IPS-NIHi7 (cell line): ENCODE data around the gene SLIT3.

Source experiments
- DNase-seq: peaks from one replicate; pipeline ENCODE4 v3.0.0; 2012; ENCODE audit warnings: mixed read lengths; ENCODE audit errors: extremely low spot score

Gene SLIT3

DNA sequence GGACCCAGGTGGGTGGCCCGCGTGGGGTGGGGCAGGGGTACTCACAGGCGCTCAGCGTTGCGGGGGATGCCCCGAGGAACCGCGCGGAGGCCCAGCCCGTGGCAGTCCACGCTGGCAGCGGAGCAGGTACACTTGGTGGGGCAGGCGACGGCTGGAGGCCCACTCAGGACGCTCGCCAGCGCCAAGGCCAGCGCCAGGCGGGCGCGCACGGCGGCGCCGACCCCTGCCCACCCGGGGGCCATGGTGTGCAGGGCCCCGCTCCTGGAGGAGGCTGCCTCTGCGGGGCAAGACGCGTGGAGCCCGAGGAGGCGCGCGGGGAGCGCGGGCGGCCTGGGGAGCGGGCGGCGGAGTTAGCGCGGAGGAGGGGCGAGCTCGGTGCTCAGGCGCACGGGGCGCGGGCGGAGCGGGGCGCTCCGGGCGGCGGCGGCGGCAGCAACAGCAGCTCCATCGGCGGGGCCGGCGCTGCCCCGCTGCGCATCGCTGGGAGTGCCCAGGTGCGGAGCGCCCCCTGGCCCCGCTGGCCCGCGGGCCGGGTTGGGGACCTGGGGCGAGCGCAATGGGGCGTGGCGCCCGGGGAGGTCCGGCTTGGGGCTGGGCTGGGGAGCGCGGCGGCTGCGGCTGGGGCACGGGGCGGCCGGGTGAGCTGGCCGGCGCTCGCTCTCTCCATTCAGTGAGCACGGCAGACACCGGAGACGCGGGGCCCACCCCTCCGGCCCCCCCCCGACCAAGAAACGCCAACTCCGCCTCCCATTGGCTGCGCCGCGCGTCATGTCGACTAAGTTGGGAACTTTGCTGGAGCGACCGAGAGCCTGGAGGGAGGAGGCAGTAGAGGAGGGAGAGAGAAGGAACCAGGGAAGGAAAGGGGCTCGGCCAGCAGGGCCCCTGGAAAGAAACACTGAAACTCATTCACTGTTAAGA lies at the start of gene SLIT3:
SLIT3 (minus strand) TSS at position 672 of the 918 bp plus-strand sequence; CDS start at position 242, 430 bp downstream.
- DNase-seq = peak; percentile 93

DNA sequence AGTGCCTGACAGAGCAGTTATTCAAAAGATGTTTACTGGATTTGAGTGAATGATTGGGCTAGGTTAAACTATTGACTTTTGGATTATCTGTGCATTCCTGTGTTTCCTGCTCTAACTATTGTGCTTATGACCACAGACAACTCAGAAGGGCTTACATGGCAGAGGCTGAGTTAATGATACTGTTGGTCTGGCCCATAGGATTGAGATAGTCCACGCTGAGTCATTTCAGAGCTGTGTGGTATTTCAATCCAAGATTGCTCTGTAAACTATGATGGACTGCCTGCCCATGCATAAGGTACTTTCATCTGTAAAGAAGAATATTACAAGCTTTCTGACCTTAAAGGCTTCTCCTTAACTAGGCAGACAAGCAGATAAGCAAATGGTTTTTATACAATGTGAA lies 49.1 kb upstream of the SLIT3 start:
- DNase-seq = no peak

DNA sequence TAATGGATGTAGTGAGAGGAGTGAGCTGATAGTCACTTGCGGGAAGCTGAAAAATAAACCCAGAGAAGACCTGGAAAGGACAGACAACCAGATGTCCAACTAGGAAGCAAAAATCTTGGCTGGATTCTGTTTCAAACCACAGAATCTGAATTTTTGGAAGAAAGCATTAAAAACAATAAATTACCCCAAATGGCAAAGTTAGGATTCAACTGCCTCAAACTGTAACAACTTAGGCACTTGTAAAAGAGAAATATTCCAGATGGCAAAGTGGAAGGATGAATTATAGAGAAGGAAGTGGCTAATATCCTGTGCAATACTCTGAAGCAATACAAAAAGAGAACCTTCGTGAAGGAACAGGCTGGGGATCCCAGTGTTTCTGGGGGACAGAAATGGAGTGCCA lies 46.8 kb upstream of the SLIT3 start:
- DNase-seq = no peak

DNA sequence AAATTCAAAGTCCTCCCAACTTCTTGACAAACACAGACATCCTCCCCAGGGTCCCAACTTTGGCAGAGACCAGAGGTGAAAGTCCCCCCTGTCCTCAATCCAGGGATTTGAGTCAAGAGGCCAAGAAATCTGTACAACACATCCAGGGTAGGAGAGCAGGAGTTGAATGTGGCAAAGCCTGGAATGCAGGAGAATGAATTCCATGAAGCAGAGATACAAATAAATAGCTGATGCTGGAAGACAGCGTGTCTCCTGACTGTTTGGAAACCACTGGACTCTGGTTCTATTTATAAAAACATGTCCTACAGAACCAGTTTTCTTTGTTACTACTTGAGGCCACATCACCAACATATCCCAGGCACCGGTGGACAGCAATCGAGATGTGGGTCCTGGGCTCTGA lies 43.7 kb upstream of the SLIT3 start:
- no peak for DNase-seq

DNA sequence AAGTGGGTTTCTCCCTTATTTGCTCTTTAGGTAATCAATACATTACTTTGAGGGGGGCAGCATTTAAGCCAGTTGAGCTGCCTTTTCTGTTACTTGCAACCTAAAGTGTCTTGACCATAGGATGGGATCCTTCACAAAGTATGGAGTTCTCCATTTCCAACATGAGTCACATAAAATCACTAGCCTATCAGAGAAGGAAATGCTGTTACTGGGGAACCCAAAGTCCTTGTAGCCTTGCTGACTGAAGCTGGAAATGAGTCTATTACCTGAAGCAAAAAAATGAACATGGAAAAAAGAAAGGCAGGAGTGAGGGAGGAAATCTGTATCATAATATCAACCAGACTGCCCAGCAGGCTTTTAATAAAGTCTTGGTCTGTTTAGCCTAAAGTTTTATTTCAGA lies 42.8 kb upstream of the SLIT3 start:
- DNase-seq = no peak

DNA sequence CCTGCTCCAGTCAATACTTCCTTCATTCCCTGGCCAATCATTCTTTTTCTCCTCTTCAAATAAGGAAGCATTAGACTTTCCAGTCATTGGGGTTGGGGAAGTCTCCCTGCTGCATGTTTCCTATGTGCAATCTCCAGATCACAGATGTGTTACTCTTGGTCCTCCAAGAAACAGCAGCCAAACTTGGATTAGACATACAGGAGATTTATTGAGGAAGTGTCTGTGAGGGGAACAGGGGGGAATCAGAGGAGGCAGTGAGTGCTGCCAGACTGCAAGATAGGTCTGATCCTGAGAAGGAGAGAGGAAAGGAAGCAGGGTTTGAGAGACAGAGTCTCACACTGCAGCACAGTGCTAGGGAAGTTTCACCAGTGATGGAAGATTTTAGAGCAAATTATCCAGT lies 40.6 kb upstream of the SLIT3 start:
- no peak for DNase-seq

DNA sequence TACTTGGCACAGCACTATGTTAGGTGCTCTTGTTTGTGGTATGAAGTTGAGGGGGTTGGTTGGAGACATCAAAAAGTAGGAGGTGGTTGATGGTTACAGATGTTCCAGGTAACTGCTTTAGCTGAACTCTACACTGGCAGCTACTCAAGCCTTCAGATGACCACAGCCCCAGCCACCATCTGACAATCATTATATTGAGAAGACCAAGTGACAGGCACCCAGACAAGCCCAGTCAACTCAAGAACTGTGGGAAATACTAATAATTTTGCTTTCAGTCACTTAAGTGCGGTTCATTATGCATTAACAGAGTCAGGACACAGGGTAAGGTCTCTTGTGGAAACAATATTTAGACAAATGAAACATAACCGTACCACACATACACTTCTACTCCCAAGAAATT lies 38.9 kb upstream of the SLIT3 start:
- DNase-seq = no peak

DNA sequence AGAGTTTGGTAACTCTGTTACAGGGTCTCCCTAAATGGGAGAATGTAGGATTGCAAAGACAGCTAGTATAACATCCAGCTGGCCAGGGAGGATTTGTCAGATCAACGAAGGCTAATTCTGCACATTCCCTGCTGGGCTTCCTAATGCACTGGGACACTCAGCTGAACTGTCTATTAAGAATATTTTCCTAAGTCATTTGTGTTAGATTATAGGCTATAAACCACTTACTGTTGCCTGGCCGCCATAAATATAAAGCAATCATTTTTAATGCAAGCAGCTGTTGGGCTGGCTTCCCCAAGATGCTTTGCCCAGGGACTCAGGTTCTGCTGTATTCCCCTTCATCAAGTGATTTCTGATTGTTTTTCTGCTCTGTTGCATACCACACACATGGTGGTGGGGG lies 35.3 kb upstream of the SLIT3 start:
- DNase-seq = no peak

DNA sequence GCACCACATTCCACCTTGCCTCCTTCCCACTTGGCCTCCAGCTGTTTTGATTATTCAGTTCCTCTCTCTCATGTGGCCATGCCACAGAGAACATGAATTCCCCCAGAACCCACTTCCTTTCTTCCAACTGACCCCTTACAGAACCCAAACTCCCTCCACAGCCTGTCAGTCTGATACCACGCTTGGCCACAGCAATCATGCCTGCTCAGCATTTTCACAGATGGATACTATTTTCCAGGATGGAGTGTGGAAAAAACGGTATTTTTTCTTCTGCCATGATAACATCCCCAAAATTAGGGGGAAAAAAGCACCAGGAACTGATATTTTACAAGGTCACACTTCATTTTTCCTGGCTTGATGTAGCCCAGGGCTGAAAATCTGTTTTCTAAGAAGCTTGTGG lies 34.9 kb upstream of the SLIT3 start:
- DNase-seq = no peak

DNA sequence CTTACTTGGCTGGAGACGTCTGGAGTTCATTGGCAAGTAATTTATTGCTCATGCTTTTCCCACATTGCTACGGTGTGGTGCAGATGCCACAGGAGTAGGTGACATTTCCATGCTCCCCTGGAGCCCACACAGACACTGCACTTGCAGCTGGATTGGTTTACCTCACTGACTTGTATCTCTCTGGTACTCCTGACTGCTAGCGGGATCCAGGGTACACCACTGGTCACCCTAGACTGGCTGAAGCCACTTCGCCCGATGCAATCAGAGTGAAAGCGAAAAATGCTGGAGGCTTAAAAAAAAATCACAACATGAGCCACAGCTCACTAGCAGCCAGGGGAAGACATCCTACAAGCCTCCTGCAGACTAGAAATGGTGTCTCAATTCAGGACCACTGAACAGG lies 32.6 kb upstream of the SLIT3 start:
- DNase-seq = no peak

DNA sequence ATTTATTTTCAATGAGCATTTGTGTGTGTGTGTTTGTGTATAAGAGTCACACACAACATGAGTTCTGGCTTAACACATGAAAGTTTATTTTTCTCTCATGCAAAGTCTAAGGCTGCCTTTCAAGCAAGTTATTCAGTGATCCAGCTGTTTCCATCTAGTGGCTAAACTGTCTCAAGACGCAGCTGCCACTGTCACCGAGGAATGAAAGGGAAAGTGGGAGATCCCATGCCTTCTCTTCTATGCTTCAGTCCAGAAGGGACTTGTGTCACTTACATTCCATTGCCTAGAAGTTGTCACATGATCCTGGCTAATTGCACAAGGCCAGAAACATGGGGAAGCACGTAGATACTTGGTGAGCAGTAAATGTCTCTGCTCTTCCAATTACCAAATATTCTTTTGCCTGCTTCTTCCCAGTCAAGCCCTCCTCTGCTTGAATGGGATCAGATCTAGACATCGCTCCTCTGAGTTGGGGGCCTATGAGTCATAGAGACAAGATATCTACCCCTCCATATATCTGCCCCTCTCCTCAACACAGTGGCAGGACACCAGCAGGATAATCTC lies 30.4 kb upstream of the SLIT3 start:
- no peak for DNase-seq

DNA sequence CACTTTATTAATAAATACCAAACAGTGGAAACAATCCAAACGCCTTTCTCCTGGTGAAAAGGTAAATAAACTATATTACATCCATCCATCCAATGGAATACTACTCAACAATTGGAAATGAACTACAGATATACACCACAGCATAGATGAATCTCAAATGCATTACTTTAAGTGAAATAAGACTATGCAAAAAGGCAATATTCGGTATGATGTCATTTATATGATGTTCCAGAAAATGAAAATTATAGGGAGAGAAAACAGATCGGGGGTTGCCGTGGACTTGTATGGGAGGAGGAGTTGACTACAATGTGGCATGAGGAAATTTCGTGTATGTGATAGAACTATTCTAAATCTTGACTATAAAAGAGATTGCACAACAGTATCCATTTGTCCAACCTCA lies 27.5 kb upstream of the SLIT3 start:
- no peak for DNase-seq

DNA sequence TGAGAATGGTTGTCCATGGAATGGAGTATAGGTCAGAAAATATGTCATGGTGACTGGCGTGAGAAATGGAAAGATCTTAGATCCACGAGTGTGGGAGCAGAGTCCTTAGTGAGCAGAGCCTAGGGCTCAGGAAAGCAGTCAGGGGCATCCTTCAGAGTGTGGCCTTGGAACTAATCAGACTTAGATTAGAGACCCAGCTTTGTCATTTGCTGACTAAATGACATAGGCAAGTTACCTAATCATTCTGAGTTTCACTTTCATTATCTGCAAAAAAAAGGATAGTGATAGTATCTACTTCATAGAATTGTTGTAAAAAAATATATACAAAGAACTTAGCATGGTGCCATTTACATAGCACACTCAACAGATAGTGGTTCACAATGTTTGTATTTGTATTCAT lies 24.3 kb upstream of the SLIT3 start:
- no peak for DNase-seq

DNA sequence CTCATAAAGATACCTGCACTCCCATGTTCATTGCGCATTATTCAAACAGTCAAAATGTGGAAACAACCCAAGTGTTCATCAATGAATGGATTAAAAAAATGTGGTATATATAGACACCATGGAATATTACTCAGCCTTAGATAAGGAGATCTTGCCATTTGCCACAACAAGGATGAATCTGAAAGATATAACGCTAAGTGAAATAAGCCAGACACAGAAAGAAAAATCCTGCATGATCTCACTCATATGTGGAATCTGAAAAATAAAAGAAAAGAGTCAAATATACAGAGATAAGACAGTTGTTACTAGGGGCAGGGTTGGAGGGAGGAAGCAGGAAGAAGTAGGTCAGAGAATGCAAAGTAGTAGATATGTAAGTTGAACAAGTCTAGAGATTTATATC lies 17.6 kb upstream of the SLIT3 start:
- DNase-seq = no peak

DNA sequence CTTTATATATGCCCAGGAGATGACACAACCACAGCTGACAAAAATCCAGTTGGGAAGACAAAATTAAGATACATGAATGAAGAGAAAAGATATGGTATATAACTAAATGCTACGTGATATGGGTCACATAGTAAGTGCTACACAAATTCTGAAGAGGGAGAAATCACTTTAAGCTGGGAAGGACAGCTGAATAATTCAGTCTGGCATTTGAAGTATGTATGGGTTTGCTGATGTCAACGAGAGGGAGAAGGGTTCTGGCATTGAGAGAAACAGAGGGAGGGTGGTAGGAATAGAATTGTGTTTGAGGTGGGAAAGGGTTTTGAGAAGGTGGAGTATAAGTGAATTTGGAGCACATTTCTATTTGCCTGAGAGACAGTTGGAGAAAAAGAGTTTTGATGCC lies 6.7 kb upstream of the SLIT3 start:
- DNase-seq = no peak

DNA sequence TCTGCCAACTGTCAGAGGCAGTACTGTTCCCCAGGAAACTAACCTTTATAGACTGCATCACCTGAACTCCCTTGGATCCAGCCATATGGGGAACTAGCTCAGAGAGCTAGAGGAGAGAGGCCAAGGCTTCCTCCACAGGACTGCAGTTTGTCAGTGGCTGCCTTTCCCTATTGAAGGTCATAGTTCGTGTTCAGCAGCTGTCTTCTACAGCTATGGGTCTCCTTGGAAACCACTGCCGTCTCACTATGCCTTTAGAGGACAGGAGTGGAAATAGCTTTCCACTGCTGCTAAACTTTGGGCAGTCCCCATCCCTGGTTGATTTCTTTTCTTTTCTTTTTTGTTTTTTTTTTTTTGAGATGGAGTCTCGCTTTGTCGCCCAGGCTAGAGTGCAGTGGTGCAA lies 4.4 kb upstream of the SLIT3 start:
- DNase-seq = no peak

DNA sequence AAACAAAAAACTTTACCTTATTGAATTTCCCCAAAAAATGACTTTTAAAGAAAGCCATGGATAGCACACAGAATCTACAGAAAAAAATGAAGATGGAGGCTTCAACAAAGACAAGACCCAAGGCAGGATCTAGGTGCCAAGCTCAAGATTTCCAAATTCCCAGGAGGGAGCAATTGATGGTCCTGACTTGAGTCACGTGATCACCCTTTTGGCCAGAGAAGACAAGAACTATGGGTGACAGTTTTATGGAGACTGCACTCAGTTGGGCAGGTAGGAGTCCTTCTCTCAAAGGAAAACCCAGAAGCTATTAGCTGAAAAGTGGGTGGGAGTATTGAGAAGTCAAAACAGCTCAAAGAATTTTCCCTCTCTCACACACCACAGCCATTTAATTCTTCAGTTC lies 3.2 kb upstream of the SLIT3 start:
- DNase-seq = no peak

DNA sequence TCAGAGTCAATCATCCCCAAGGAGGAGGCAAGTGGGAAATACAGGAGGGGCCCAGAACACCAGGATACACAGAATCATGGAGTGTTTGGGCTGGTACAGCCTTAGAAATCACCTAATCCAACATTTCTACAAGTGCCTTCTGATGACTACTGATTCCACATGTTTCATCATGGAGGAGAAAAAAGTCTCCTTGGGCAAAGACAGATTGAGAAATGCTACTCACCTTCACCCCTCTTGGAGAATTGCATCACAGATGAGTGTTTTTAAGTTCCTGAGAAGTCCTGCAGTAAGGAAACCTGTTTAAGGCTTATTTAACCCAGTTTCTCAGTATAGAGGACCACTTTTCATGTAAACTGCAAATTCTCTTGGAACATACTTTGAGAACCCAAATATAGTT lies 2.2 kb upstream of the SLIT3 start:
- no peak for DNase-seq

DNA sequence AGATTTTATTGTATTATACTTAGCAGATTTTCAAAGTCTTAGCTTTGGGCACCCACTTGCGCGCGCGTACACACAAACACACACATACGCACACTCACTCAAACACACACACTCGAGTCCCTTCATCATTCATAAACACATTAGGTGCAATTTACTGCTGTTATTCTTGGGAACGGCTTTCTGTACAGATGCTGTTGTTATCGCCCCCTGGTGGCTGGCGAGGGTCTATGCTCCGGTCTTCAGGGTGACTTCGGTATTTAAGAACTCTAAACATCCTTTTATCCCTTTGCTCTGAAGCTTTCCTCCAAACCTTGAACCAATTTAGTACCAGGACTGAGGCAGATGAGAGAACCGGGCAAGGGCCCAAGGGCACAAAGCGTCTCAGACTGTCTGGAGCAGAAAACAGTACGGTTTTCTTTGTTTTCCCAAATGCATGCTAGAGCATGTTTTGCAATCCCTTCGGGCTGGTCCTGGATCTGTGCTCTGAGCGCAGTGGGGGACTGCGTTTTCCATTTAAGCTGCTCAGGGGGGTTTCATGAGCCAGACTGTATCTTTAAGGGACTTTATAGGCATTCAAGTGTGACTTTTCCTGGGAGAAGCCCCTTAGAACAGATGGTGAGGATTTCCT lies 1.7 kb upstream of the SLIT3 start:
- peak; percentile 76 for DNase-seq

DNA sequence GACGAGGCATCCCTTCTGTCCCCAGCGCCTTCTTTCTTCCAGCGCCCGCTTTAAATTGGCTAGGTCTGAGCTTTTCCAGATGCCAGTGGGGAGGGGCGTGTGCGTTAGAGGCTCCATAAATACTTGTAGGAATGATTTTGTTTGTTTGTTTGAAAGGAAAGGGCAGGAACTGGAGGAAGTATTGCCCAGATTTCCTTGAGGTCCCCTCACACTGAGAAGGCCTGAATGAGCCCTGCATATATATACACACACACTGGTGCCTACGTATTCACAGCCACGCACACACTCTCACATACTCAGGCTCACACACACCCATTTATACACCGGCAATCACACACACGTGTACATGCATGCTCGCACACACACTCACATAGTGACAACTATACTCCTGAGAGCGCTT lies 1.0 kb upstream of the SLIT3 start:
- no peak for DNase-seq

DNA sequence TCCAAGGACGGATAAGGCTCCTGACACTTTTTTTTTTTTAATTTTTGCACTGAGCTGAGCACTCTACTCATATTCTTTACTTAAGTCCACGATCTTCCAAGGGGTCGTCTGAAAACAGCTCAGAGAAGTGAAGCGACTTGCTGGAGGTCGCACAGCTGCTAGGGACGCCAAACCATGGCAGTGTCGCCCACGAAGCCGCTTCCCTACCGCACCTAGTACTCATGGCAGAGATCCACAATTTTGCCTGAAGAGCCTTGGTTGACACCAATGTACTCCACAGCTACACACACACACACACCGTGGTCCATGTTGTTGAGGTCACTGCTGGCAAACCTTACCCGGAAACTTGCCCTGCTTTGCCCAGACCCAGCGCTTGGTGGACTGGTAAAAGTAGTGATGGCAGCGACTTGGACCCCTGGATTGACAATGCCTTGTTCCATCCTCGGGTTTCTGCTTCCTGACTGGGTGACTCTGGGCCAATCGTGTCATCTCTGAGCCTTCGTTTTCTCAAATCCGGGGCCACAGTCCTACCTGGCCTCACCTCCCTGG lies 521 bp upstream of the SLIT3 start:
- DNase-seq = peak; percentile 23

DNA sequence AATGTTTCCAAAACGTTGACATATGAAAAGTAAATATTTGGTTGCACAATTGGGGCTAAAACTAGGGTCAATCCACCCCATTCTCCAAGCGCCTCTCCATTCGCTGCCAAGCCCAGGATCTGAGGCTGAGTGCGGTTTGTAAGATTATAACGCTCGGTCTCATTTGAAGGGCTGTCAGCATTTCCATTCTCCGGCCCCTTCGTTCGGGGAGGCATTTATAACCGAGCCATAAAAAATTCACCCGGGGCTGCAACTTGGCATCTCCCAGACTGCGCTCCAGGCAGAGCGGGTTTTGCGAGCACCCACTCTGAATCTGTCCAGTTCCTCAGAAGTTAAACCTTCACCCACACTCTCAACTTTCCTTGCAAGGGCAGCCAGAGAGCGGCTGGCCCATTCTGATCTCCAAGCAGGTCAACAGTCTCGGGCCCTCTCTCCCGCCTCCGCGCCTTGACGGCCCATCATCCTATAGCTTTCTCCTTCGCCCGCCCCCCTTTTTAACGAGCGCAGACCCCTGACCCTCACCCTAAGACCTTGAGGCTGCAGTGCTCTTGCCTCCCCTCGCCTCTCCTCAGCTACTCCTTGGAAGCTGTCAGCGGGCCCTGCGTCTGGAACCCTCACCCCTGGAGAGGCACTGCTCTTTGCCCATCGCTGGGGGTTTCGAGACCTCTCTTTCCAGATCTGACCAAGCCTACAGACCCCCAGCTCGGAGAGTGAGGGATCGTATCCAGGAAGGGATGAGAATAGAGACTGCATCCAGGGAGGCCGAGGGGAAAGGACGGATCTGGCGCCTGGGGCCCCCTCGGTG lies 1.1 kb downstream of the SLIT3 start:
- peak; percentile 29 for DNase-seq
